Measurements from ENCODE around the gene PDZD8.

- TF ChIP-seq POLR2AphosphoS5 (IDR thresholded peaks at IDR 0.05) (no peak), REST (IDR thresholded peaks at IDR 0.05; ENCODE audit: borderline replicate concordance) (no peak)
These were observed 1.3 kb downstream of the PDZD8 start for GRCh38 chr10:117373823-117374505.
